ENCODE data around the gene TFPT. TPM values are rescaled to one million over a fixed set of nuclear protein-coding genes. Genes with fewer than 3 reads are reported as not detected.
A peak's percentile ranks its signal among the peaks of the same experiment; 100 is the strongest.

Gene TFPT
- total and polyA plus RNA-seq, 2 of the 13 experiments (the other 11 are each of a cell fraction or from before 2014, with no cell fraction given) = 8.4 to 10.7 TPM

GRCh38 chr19:54164369-54165068 lies 49.1 kb upstream of the TFPT start:
- H3K4me2 ChIP-seq (ENCODE audit: low read depth, low read length) = no peak overlapping the region
- TF ChIP-seq KLF15 (CRISPR knock-in tag; IDR thresholded peaks at IDR 0.05; ENCODE audit: borderline replicate concordance) = no peak
- no peak for TF ChIP-seq KAT7 (CRISPR knock-in tag; IDR thresholded peaks at IDR 0.05; ENCODE audit: borderline replicate concordance)
- peak; percentile 28 for TF ChIP-seq AGO2 (optimal IDR thresholded peaks at IDR 0.05; ENCODE audit: low read depth, low read length)
- peak; percentile 67; the same call in 1 of the 2 replicates for TF ChIP-seq ZBTB33 (CRISPR knock-in tag; IDR thresholded peaks at IDR 0.05)
- ChIA-PET POLR2A (no interaction called here), CTCF (ENCODE audit: low intra/inter-chr PET ratio, low total read pairs) (no interaction called here)
- DNase-seq (ENCODE audit: low spot score) (no peak), FAIRE-seq (no peak), ATAC-seq (no peak)
- no TSS peak for BruUV-seq (replicated peaks)
- H3K79me2 ChIP-seq (ENCODE audit: insufficient read depth, low read length) = peaks cover 3% of the 10 kb centered on the region
- no peak overlapping the region for H3K4me3 ChIP-seq (replicated peaks in 1 of 3; ENCODE audit: insufficient read depth in 1 of 3, low read depth in 2 of 3, low read length in 3 of 3)
- H4K20me1 ChIP-seq (ENCODE audit: insufficient read depth, low read length) = no peaks in the 10 kb centered on the region
- WGBS (ENCODE audit: low lambda C conversion rate) = 87% methylated on average over 37 of the region's 37 CpGs
- intact Hi-C loops (cut with micrococcal nuclease; ENCODE audit: unreplicated experiment) = no loop called here
- H3K4me1 ChIP-seq (ENCODE audit: insufficient read depth, low read length) = 0 out of 2 replicates have a peak, but pooled peaks cover 5% of the 10 kb centered on the region
- no peaks in the 10 kb centered on the region for H3K9me3 ChIP-seq (ENCODE audit: low read length)
- in situ Hi-C loops (cut with HindIII; ENCODE audit: extremely low pct_ligation_motif_present, low pct_unique_long_range_greater_than_20kb) = no loop called here
- H3K9ac ChIP-seq (ENCODE audit: insufficient read depth, low read depth, low read length) = no peak overlapping the region
- no peaks in the 10 kb centered on the region; a peak in 1 of 5 replicates for H3K27me3 ChIP-seq (ENCODE audit: control insufficient read depth in 1 of 2, insufficient read depth in 2 of 2, low read length in 2 of 2)
- H3K36me3 ChIP-seq (replicated peaks in 1 of 2; ENCODE audit: control insufficient read depth in 1 of 2, insufficient read depth in 2 of 2, low read length in 2 of 2) = no peaks in the 10 kb centered on the region
- no peak overlapping the region for H2AFZ ChIP-seq (ENCODE audit: low read length)
- H3K27ac ChIP-seq (ENCODE audit: extremely low read length, insufficient read depth, low read length) = no peak overlapping the region

GRCh38 chr19:54162884-54163283 lies 47.4 kb upstream of the TFPT start:
- ATAC-seq (no peak), FAIRE-seq (no peak), DNase-seq (ENCODE audit: low spot score) (no peak)
- H3K4me3 ChIP-seq (replicated peaks in 1 of 3; ENCODE audit: insufficient read depth in 1 of 3, low read depth in 2 of 3, low read length in 3 of 3) = no peak overlapping the region
- H3K79me2 ChIP-seq (ENCODE audit: insufficient read depth, low read length) = peaks cover 13% of the 10 kb centered on the region
- CTCF ChIA-PET (ENCODE audit: low intra/inter-chr PET ratio, low total read pairs) = no interaction called here
- no peaks in the 10 kb centered on the region for H4K20me1 ChIP-seq (ENCODE audit: insufficient read depth, low read length)
- H3K36me3 ChIP-seq (replicated peaks in 1 of 2; ENCODE audit: control insufficient read depth in 1 of 2, insufficient read depth in 2 of 2, low read length in 2 of 2) = peaks cover 0 to 5% of the 10 kb centered on the region in 2 experiments; a peak in 2 of 5 replicates
- no TSS peak for BruUV-seq (replicated peaks)
- no peak overlapping the region for H3K9ac ChIP-seq (ENCODE audit: insufficient read depth, low read depth, low read length)
- no peak overlapping the region for H3K27ac ChIP-seq (ENCODE audit: extremely low read length, insufficient read depth, low read length)
- TF ChIP-seq THYN1 (CRISPR knock-in tag; IDR thresholded peaks at IDR 0.05; ENCODE audit: borderline replicate concordance, low read depth) (no peak), ELF3 (CRISPR knock-in tag; IDR thresholded peaks at IDR 0.05) (no peak)
- POLR2A ChIA-PET = no interaction called here
- intact Hi-C loops (cut with micrococcal nuclease; ENCODE audit: unreplicated experiment) = no loop called here
- H3K27me3 ChIP-seq (ENCODE audit: control insufficient read depth in 1 of 2, insufficient read depth in 2 of 2, low read length in 2 of 2) = no peaks in the 10 kb centered on the region; a peak in 1 of 5 replicates
- no peak overlapping the region for H2AFZ ChIP-seq (ENCODE audit: low read length)
- in situ Hi-C loops (cut with HindIII; ENCODE audit: extremely low pct_ligation_motif_present, low pct_unique_long_range_greater_than_20kb) = no loop called here
- WGBS (ENCODE audit: low lambda C conversion rate) = 94% methylated on average over 14 of the region's 14 CpGs
- no peaks in the 10 kb centered on the region for H3K9me3 ChIP-seq (ENCODE audit: low read length)
- no peak overlapping the region for H3K4me2 ChIP-seq (ENCODE audit: low read depth, low read length)
- peaks cover 13% of the 10 kb centered on the region for H3K4me1 ChIP-seq (ENCODE audit: insufficient read depth, low read length)
